Right lobe of liver (tissue), 4 donors: ENCODE results near the gene PAFAH2.

Experiments used
- POLR2A ChIP-seq: fragments of 450-650 bp; IDR thresholded peaks from one replicate; pipeline ENCODE4 v1.6.1; 2017; ENCODE audit warnings: antibody characterized with exemption, mild to moderate bottlenecking
- TF ChIP-seq, protein P1 (sequence below), 4 donors: fragments of 200-600 bp in 3 of 4; fragments of 450-650 bp in 1 of 4; IDR thresholded peaks; one replicate each; pipeline versions ENCODE4 v1.5.1 to v1.8.0; 2016 to 2022; ENCODE audit warnings: antibody characterized with exemption in 4 of 4, mild to moderate bottlenecking in 2 of 4
- donor health status: DM: no; HTN: no; CAD: no.
- donor health status: DM: no; HTN: no; CAD: no.
- donor health status: DM: no; HTN: yes; CAD: no.

GRCh38 chr1:25987951-25988350 lies 9.9 kb downstream of the PAFAH2 start:
- no peak for TF ChIP-seq POLR2A
- TF ChIP-seq, protein P1, sequence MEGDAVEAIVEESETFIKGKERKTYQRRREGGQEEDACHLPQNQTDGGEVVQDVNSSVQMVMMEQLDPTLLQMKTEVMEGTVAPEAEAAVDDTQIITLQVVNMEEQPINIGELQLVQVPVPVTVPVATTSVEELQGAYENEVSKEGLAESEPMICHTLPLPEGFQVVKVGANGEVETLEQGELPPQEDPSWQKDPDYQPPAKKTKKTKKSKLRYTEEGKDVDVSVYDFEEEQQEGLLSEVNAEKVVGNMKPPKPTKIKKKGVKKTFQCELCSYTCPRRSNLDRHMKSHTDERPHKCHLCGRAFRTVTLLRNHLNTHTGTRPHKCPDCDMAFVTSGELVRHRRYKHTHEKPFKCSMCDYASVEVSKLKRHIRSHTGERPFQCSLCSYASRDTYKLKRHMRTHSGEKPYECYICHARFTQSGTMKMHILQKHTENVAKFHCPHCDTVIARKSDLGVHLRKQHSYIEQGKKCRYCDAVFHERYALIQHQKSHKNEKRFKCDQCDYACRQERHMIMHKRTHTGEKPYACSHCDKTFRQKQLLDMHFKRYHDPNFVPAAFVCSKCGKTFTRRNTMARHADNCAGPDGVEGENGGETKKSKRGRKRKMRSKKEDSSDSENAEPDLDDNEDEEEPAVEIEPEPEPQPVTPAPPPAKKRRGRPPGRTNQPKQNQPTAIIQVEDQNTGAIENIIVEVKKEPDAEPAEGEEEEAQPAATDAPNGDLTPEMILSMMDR (IDR thresholded peaks at IDR 0.05): no peak
